ENCODE results near the gene OR8S1. TPM values are rescaled to one million over a fixed set of nuclear protein-coding genes. Genes with fewer than 3 reads are reported as not detected.

OR8S1 gene, protein sequence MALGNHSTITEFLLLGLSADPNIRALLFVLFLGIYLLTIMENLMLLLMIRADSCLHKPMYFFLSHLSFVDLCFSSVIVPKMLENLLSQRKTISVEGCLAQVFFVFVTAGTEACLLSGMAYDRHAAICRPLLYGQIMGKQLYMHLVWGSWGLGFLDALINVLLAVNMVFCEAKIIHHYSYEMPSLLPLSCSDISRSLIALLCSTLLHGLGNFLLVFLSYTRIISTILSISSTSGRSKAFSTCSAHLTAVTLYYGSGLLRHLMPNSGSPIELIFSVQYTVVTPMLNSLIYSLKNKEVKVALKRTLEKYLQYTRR
- not detected in 2 replicates for total RNA-seq (2021; fragmentation: NEBNext Ultra II Directional; extraction: Animal tissue kit (Norgen Biotek cat#: 25700))
- not detected in 2 replicates for polyA plus RNA-seq (2011; rRNA removed)
- not detected for polyA plus RNA-seq (2011; cell fraction: cytosol; rRNA removed)
- not detected for polyA plus RNA-seq (2011; cell fraction: nucleus; rRNA removed)
- polyA plus RNA-seq (2012, experiment 1 of 2), result not detected in 4 replicates
- polyA plus RNA-seq (2012, experiment 2 of 2), result not detected
- not detected for polyA plus RNA-seq (2013, experiment 1 of 2)
- not detected for polyA plus RNA-seq (2013, experiment 2 of 2)
- not detected in 2 replicates for polyA minus RNA-seq (2011; rRNA and poly(A)+ RNA removed)
- not detected for polyA minus RNA-seq (2011; cell fraction: cytosol; rRNA and poly(A)+ RNA removed)
- not detected for polyA minus RNA-seq (2011; cell fraction: nucleus; rRNA and poly(A)+ RNA removed)
- long read RNA-seq, experiment 1, result 0 reads
- long read RNA-seq, experiment 2, result 0 reads

- FAIRE-seq (no peak), DNase-seq (ENCODE audit: low read depth in 1 of 2, low spot score in 2 of 2) (no peak)
- H2AFZ ChIP-seq (ENCODE audit: low read length), result no peak within 1 kb of the TSS
- no peak for TF ChIP-seq POLR2AphosphoS5 (IDR thresholded peaks at IDR 0.05; ENCODE audit: low read depth, low read length)
- no peak for TF ChIP-seq HDAC2 (IDR thresholded peaks at IDR 0.05; ENCODE audit: borderline replicate concordance in 1 of 2, low read depth in 2 of 2, low read length in 2 of 2)
- TF ChIP-seq SRF (IDR thresholded peaks at IDR 0.05; ENCODE audit: low read depth, low read length), result no peak
- TF ChIP-seq BCL11A (IDR thresholded peaks at IDR 0.05; ENCODE audit: low read depth in 2 of 2, low read length in 2 of 2), result no peak
- TF ChIP-seq MAFK (IDR thresholded peaks at IDR 0.05; ENCODE audit: low read depth, low read length), result no peak
- no peak for TF ChIP-seq JUND (IDR thresholded peaks at IDR 0.05; ENCODE audit: low read length)
- TF ChIP-seq KDM4A (IDR thresholded peaks at IDR 0.05; ENCODE audit: low read depth, low read length, severe bottlenecking), result no peak
- TF ChIP-seq TAF7 (optimal IDR thresholded peaks at IDR 0.05; ENCODE audit: borderline replicate concordance, low read depth, low read length), result no peak
- TF ChIP-seq SIRT6 (IDR thresholded peaks at IDR 0.05; ENCODE audit: low read length), result no peak
- TF ChIP-seq RXRA (IDR thresholded peaks at IDR 0.05; ENCODE audit: insufficient read depth, low read depth, low read length), result no peak
- TF ChIP-seq EZH2 (IDR thresholded peaks at IDR 0.05; ENCODE audit: low read depth, low read length, severe bottlenecking), result no peak
Observed at GRCh38 chr12:48525332-48525731, at the start of gene OR8S1. TSS of gene OR8S1 (plus strand) at chr12:48525632. CDS start at chr12:48525632, 0 bp downstream.

More at GRCh38 chr12:48525332-48525731, at the start of gene OR8S1:
- H2BK20ac ChIP-seq (ENCODE audit: low read length), result no peak within 1 kb of the TSS
- no peaks in the 10 kb centered on the region for H3K79me2 ChIP-seq (ENCODE audit: control insufficient read depth in 1 of 2, insufficient read depth in 2 of 2, low read length in 2 of 2)
- H3K18ac ChIP-seq (ENCODE audit: extremely low read depth, low read length), result no peak within 1 kb of the TSS
- H2BK15ac ChIP-seq (ENCODE audit: low read length), result no peak within 1 kb of the TSS
- no peak within 1 kb of the TSS for H4K91ac ChIP-seq (replicated peaks; ENCODE audit: insufficient read length, low read length)
- H3K9me3 ChIP-seq (ENCODE audit: insufficient read depth in 2 of 2, low read depth in 1 of 2, low read length in 1 of 2), result peaks cover 0 to 5% of the 10 kb centered on the region in 2 experiments; a peak in 2 of 4 replicates
- no peak within 1 kb of the TSS for H2AK5ac ChIP-seq (ENCODE audit: low read depth, low read length)
- POLR2A ChIA-PET (ENCODE audit: partially characterized antibody), result no interaction called here
- no peak within 1 kb of the TSS for H2BK12ac ChIP-seq (ENCODE audit: low read depth, low read length)
- H3K14ac ChIP-seq (ENCODE audit: insufficient read length), result no peak within 1 kb of the TSS
- 96% methylated on average over 5 of the region's 5 CpGs; no CpG with 5 or more reads in 1 of the 2 experiments for WGBS, 2 experiments (ENCODE audit: extremely low coverage in 1 of 2, insufficient coverage in 1 of 2, insufficient read length in 1 of 2, insufficient replicate concordance in 2 of 2, low coverage in 1 of 2, low lambda C conversion rate in 2 of 2, missing lambda C conversion rate in 1 of 2)
- H4K5ac ChIP-seq (ENCODE audit: insufficient read length, low read depth, low read length), result no peak within 1 kb of the TSS
- H3K23ac ChIP-seq (ENCODE audit: insufficient read length), result no peak within 1 kb of the TSS
- no peaks in the 10 kb centered on the region for H3K23me2 ChIP-seq (ENCODE audit: low read depth, low read length)
- CTCF ChIA-PET (ENCODE audit: partially characterized antibody), result interaction anchor here (1.1 kb wide), 1 partner anchor 68 kb away, joined by 4 read pairs; no protein-coding TSS in a partner anchor
- no peaks in the 10 kb centered on the region for H3K79me1 ChIP-seq (ENCODE audit: low read depth, low read length)
- no peaks in the 10 kb centered on the region for H3K27me3 ChIP-seq (replicated peaks in 1 of 4; ENCODE audit: control insufficient read depth in 3 of 4, extremely low read depth in 1 of 4, insufficient read depth in 3 of 4, low read length in 3 of 4)
- no peak within 1 kb of the TSS for H2BK120ac ChIP-seq (replicated peaks; ENCODE audit: low read depth, low read length)
- no peak within 1 kb of the TSS for H4K8ac ChIP-seq (ENCODE audit: extremely low read depth, insufficient read depth, low read length)
- no peak within 1 kb of the TSS for H3K4me2 ChIP-seq (ENCODE audit: insufficient read depth in 1 of 2, low read depth in 2 of 2, low read length in 2 of 2)
- no peak within 1 kb of the TSS for H2BK5ac ChIP-seq (ENCODE audit: low read depth, low read length)
- no peak within 1 kb of the TSS for H3K4ac ChIP-seq (replicated peaks; ENCODE audit: insufficient read length, low read depth, low read length)
- no peak within 1 kb of the TSS for H3K4me3 ChIP-seq (ENCODE audit: extremely low read depth in 1 of 4, insufficient read depth in 2 of 4, low read depth in 3 of 4, low read length in 4 of 4)
- no peak within 1 kb of the TSS for H3K9ac ChIP-seq (replicated peaks in 1 of 4; ENCODE audit: extremely low read depth in 1 of 4, low read depth in 3 of 4, low read length in 3 of 4)
- no peaks in the 10 kb centered on the region for H4K20me1 ChIP-seq (replicated peaks in 1 of 2; ENCODE audit: control insufficient read depth in 1 of 2, insufficient read depth in 2 of 2, low read length in 2 of 2)
- H3K36me3 ChIP-seq (ENCODE audit: control insufficient read depth in 2 of 4, insufficient read depth in 4 of 4, low read length in 3 of 4), result no peaks in the 10 kb centered on the region
- no peaks in the 10 kb centered on the region for H3K4me1 ChIP-seq (replicated peaks in 1 of 4; ENCODE audit: control insufficient read depth in 3 of 4, insufficient read depth in 4 of 4, low read length in 3 of 4)
- no peak within 1 kb of the TSS for H3K56ac ChIP-seq (replicated peaks; ENCODE audit: insufficient read length, low read depth, low read length)
- no peak within 1 kb of the TSS for H3K27ac ChIP-seq (ENCODE audit: low read depth, low read length)

All from H1 (cell line).